Measurements from ENCODE around the gene HOXB13.

Gene HOXB13

GRCh38 chr17:48728232-48729231 is at the start of gene HOXB13:
HOXB13 (minus strand) TSS chr17:48728750; CDS start chr17:48728593, 157 bp downstream.
- DNase-seq (ENCODE audit: low spot score) = peak; percentile 69

GRCh38 chr17:48776602-48777001 is 48.1 kb upstream of the HOXB13 start:
- DNase-seq (ENCODE audit: low spot score) = no peak

GRCh38 chr17:48773245-48773644 is 44.7 kb upstream of the HOXB13 start:
- no peak for DNase-seq (ENCODE audit: low spot score)

DNA sequence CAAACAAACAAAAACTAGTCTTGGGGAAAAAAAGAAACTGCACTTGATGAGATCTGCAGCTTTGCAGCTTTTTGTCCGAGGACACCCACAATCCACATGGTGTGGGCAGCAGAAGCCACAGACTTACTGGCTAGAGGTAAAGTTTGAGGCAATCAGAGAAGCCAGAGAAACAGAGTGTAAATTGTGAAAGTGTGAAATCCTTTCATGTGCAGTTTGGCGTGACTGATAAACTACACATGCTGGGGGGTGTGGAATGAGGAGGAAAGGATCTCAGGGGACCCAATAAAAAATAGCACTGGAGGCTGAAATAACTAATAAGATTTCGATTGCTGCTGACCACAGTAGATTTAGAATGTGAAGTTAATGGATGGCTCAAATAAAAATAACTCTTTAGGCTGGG is 42.4 kb upstream of the HOXB13 start:
- DNase-seq (ENCODE audit: low spot score) = no peak

GRCh38 chr17:48769009-48769675 is 40.6 kb upstream of the HOXB13 start:
- DNase-seq (ENCODE audit: low spot score) = no peak

- DNase-seq (ENCODE audit: low spot score) = no peak
Measured at GRCh38 chr17:48767263-48767774, 38.8 kb upstream of the HOXB13 start.

DNA sequence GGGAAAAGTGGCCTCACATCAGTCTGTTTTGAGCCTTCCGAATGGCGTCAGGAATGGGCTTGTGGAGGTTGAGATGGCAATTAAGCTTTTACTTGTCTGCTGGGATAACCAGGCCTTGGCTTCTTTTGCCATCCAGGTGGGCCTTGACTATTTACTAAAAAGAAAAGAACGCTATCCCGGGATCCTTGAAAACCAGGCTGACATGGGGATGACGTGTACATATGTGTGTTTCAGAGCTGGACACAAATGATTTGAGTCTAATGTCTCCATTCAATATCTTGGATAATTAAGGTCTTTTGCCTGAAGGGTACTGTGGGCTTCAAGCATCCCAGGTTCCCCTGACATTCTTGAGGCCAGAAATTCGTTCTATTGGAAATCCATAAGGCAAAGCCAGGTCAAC is 32.6 kb upstream of the HOXB13 start:
- no peak for DNase-seq (ENCODE audit: low spot score)

GRCh38 chr17:48760411-48760810 is 31.9 kb upstream of the HOXB13 start:
- DNase-seq (ENCODE audit: low spot score) = no peak

- DNase-seq (ENCODE audit: low spot score) = no peak
Measured at GRCh38 chr17:48759288-48759687, 30.7 kb upstream of the HOXB13 start.

- DNase-seq (ENCODE audit: low spot score) = peak; percentile 21
Measured at GRCh38 chr17:48757524-48757961, 29.0 kb upstream of the HOXB13 start.

DNA sequence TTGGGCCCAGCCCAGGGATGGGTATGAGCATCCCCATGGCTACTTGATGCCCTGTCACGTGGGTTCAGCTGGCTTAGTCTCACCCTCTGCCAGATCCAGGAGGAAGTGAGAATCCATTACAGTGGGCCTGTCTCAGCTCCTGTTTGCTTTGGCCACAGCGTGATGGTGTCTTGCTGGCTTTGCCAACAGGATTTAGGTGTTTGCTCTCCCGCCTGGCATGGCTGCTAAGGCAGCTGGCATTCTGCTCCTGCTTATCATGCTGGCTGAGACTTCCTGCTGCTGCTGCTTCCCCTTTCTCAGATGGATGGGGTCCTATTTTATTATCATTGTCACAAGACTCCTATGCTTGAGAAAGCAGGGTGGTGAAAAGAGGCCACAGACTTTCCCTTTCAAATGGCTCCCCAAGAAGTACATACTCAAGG is 28.3 kb upstream of the HOXB13 start:
- DNase-seq (ENCODE audit: low spot score) = no peak

GRCh38 chr17:48755356-48755755 is 26.8 kb upstream of the HOXB13 start:
- DNase-seq (ENCODE audit: low spot score) = no peak

- peak; percentile 12 for DNase-seq (ENCODE audit: low spot score)
Measured at GRCh38 chr17:48754500-48755261, 26.1 kb upstream of the HOXB13 start.

DNA sequence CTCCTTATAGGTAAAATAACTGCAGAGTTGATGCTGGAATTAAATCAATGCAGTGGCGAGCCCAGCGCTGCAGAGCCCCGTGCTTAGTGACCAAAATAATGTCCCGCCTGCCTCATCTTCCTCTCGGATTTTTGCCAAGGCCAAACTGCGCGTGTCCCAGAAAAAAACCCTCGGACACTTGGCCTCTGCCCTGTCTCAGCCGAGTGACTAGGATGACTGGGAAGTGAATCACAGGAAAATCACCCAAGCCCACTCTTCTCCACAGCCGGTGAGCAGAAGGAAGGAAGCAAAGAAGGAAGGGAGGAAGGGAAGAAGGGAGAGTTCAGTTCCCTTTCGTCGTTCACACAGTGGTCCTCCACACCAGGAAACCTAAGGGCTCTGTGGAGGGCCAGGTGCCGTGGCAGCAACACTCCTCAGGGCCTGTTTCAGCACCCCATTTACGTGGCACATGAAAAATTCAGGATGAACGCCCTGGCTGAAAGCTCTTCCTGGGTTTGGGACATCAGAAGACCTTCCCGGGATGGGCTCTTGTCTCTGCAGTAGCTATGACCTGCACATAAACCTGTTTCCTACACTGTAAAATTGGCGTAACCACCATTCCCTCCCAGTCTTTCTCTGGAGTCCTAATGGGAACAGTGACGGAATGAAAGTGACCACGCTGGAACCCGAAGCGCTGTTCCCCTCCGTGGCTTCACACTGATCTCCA is 25.4 kb upstream of the HOXB13 start:
- DNase-seq (ENCODE audit: low spot score) = peak; percentile 16

- DNase-seq (ENCODE audit: low spot score) = no peak
Measured at GRCh38 chr17:48752399-48753288, 24.1 kb upstream of the HOXB13 start.

GRCh38 chr17:48751733-48752398 is 23.3 kb upstream of the HOXB13 start:
- no peak for DNase-seq (ENCODE audit: low spot score)

DNA sequence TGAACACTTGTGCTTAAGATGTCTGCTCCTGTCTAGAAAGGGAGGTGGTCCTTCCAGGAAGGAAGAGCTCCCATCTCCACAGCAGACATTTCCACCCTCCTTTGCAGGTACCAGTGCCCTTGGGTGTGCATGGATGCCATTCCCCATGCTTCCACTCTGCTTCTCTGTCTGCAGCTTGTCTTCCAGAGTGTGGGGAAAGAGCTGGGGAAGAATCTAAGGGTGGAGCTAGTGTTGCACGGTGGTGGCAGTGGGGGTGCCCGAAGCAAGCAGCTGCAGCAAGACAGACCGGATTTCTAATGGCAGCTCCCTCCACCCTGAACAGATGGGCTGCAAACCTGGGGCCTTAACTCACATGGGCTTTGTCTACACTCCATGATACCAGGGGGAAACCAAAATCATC is 22.6 kb upstream of the HOXB13 start:
- DNase-seq (ENCODE audit: low spot score) = no peak

- DNase-seq (ENCODE audit: low spot score) = no peak
Measured at GRCh38 chr17:48749621-48750553, 21.3 kb upstream of the HOXB13 start.

All from AG20443 (cell line).